ENCODE data around the gene FDX2.

FDX2 gene

GRCh38 chr19:10299545-10300458 lies 16.0 kb downstream of the FDX2 start:
- DNase-seq = no peak

GRCh38 chr19:10295847-10296591 lies 19.8 kb downstream of the FDX2 start:
- DNase-seq = no peak

- peak; percentile 79 to 86 for DNase-seq
These were observed 20.4 kb downstream of the FDX2 start for GRCh38 chr19:10295305-10295846.

GRCh38 chr19:10294368-10294697 lies 21.5 kb downstream of the FDX2 start:
- DNase-seq = no peak

- DNase-seq = no peak
These were observed 22.0 kb downstream of the FDX2 start for GRCh38 chr19:10293637-10294367.

- DNase-seq = peak; percentile 22 to 23
These were observed 22.8 kb downstream of the FDX2 start for GRCh38 chr19:10292789-10293636.

GRCh38 chr19:10292206-10292788 lies 23.5 kb downstream of the FDX2 start:
- peak; percentile 76 to 78 for DNase-seq

- DNase-seq = peak in 1 of 2 donors; percentile 33
These were observed 24.1 kb downstream of the FDX2 start for GRCh38 chr19:10291554-10292205.

GRCh38 chr19:10290876-10291553 lies 24.8 kb downstream of the FDX2 start:
- peak; percentile 59 to 71 for DNase-seq

GRCh38 chr19:10290357-10290875 lies 25.4 kb downstream of the FDX2 start:
- no peak for DNase-seq

- DNase-seq = peak in 1 of 2 donors; percentile 47
These were observed 25.9 kb downstream of the FDX2 start, which contains the start of gene ICAM5 for GRCh38 chr19:10289836-10290356. Gene ICAM5 (plus strand): TSS chr19:10289952. CDS start chr19:10290044, 92 bp downstream.

GRCh38 chr19:10289167-10289835 lies 26.5 kb downstream of the FDX2 start:
- DNase-seq = peak; percentile 65 to 74

GRCh38 chr19:10288662-10289166 lies 27.1 kb downstream of the FDX2 start:
- DNase-seq = peak; percentile 33 to 53

- DNase-seq = peak; percentile 46 to 55
These were observed 28.7 kb downstream of the FDX2 start, which contains the start of gene ICAM4 for GRCh38 chr19:10286803-10287737. Gene ICAM4 (plus strand): TSS chr19:10286955. CDS start chr19:10287013, 58 bp downstream.

GRCh38 chr19:10285393-10285792 lies 30.4 kb downstream of the FDX2 start:
- DNase-seq = no peak

- no peak for DNase-seq
These were observed 30.9 kb downstream of the FDX2 start for GRCh38 chr19:10284960-10285278.

GRCh38 chr19:10284065-10284959 lies 31.5 kb downstream of the FDX2 start:
- DNase-seq = no peak

Data from CD4-positive, alpha-beta T cell treated with Interferon alpha-2 for 1 hour (primary cell).